ENCODE results near the gene MYBPH. TPM values are rescaled to one million over a fixed set of nuclear protein-coding genes. Genes with fewer than 3 reads are reported as not detected.

The MYBPH gene
- total RNA-seq, 6 experiments from 2014 or later: 0.12 TPM; not detected in 5

GRCh38 chr1:203144661-203145060, 31.0 kb downstream of the MYBPH start:
- no peaks in the 10 kb centered on the region for H3K9me3 ChIP-seq
- 67% methylated on average over 4 of the region's 6 CpGs for WGBS (ENCODE audit: insufficient coverage, low coverage, low lambda C conversion rate, missing lambda C conversion rate)
- no peaks in the 10 kb centered on the region for H3K4me1 ChIP-seq
- H3K4me3 ChIP-seq: no peak overlapping the region
- DNase-seq (no peak), ATAC-seq (peak in 1 of 4 donors; percentile 33)
- H3K27me3 ChIP-seq: no peaks in the 10 kb centered on the region
- no peaks in the 10 kb centered on the region for H3K36me3 ChIP-seq
- H3K27ac ChIP-seq: no peak overlapping the region
- TF ChIP-seq CTCF (IDR thresholded peaks at IDR 0.05) (no peak), POLR2A (IDR thresholded peaks at IDR 0.05) (no peak)
- intact Hi-C loops (cut with DNase I): no loop called here

- no peak for ATAC-seq
- H3K27me3 ChIP-seq: no peaks in the 10 kb centered on the region
- H3K27ac ChIP-seq: no peak overlapping the region
- no peaks in the 10 kb centered on the region for H3K9me3 ChIP-seq
- TF ChIP-seq CTCF (IDR thresholded peaks at IDR 0.05) (no peak), POLR2A (IDR thresholded peaks at IDR 0.05) (no peak)
- intact Hi-C loops (cut with DNase I): no loop called here
- no peak for DNase-seq
- 51% methylated on average over 4 of the region's 11 CpGs for WGBS (ENCODE audit: insufficient coverage, low coverage, low lambda C conversion rate, missing lambda C conversion rate)
- H3K36me3 ChIP-seq: no peaks in the 10 kb centered on the region
- no peak overlapping the region for H3K4me3 ChIP-seq
- H3K4me1 ChIP-seq: no peaks in the 10 kb centered on the region
These were observed 32.0 kb downstream of the MYBPH start for GRCh38 chr1:203143641-203144040.

- no peak for ATAC-seq
- intact Hi-C loops (cut with DNase I): no loop called here
- WGBS (ENCODE audit: insufficient coverage, low coverage, low lambda C conversion rate, missing lambda C conversion rate): 63% methylated on average over 3 of the region's 5 CpGs
- no peak overlapping the region for H3K27ac ChIP-seq
- H3K36me3 ChIP-seq: no peaks in the 10 kb centered on the region
- no peak overlapping the region for H3K4me3 ChIP-seq
- no peak for DNase-seq
- TF ChIP-seq CTCF (IDR thresholded peaks at IDR 0.05) (no peak), POLR2A (IDR thresholded peaks at IDR 0.05) (no peak)
- H3K4me1 ChIP-seq: no peaks in the 10 kb centered on the region
- no peaks in the 10 kb centered on the region for H3K9me3 ChIP-seq
- no peaks in the 10 kb centered on the region for H3K27me3 ChIP-seq
These were observed 32.8 kb downstream of the MYBPH start for GRCh38 chr1:203142684-203143408.

GRCh38 chr1:203142124-203142523, 33.5 kb downstream of the MYBPH start:
- intact Hi-C loops (cut with DNase I): no loop called here

More at GRCh38 chr1:203142124-203142523, 33.5 kb downstream of the MYBPH start:
- no peaks in the 10 kb centered on the region for H3K36me3 ChIP-seq
- H3K27me3 ChIP-seq: no peaks in the 10 kb centered on the region
- no peak overlapping the region for H3K4me3 ChIP-seq
- DNase-seq (no peak), ATAC-seq (no peak)
- no peaks in the 10 kb centered on the region for H3K9me3 ChIP-seq
- H3K4me1 ChIP-seq: no peaks in the 10 kb centered on the region
- WGBS (ENCODE audit: insufficient coverage, low coverage, low lambda C conversion rate, missing lambda C conversion rate): 69% methylated on average over 6 of the region's 6 CpGs
- TF ChIP-seq CTCF (IDR thresholded peaks at IDR 0.05) (no peak), POLR2A (IDR thresholded peaks at IDR 0.05) (no peak)
- no peak overlapping the region for H3K27ac ChIP-seq

All from right lobe of liver (tissue), 6 donors.